ENCODE results near the gene SAP25.
"Not testable (repeated sequence)": the region's sequence is repeated elsewhere in the genome, so short reads cannot be mapped to it uniquely, and the experiment has no call there.

DNA sequence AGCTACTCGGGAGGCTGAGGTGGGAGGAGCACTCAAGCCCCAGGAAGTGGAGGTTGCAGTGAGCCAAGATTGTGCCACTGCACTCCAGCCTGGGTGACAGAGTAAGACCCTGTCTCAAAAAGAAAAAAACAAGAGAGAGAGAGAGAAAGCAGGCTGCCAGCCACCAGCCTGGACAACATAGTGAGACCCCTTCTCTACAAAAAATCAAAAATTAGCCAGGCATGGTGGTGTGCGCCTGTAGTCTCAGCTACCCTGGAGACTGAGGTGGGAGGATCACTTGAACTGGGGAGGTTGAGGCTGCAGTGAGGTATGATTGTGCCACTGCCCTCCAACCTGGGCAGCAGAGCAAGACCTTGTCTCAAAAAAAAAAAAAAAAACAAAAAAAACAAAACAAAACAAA, 37.0 kb downstream of the SAP25 start:
- TF ChIP-seq, protein P1, sequence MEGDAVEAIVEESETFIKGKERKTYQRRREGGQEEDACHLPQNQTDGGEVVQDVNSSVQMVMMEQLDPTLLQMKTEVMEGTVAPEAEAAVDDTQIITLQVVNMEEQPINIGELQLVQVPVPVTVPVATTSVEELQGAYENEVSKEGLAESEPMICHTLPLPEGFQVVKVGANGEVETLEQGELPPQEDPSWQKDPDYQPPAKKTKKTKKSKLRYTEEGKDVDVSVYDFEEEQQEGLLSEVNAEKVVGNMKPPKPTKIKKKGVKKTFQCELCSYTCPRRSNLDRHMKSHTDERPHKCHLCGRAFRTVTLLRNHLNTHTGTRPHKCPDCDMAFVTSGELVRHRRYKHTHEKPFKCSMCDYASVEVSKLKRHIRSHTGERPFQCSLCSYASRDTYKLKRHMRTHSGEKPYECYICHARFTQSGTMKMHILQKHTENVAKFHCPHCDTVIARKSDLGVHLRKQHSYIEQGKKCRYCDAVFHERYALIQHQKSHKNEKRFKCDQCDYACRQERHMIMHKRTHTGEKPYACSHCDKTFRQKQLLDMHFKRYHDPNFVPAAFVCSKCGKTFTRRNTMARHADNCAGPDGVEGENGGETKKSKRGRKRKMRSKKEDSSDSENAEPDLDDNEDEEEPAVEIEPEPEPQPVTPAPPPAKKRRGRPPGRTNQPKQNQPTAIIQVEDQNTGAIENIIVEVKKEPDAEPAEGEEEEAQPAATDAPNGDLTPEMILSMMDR (conservative IDR thresholded peaks at IDR 0.05; ENCODE audit: low read depth in 2 of 2): not testable (repeated sequence)
- TF ChIP-seq EZH2phosphoT487 (IDR thresholded peaks at IDR 0.05; ENCODE audit: unreplicated experiment); EZH2 (IDR thresholded peaks at IDR 0.05; ENCODE audit: low read depth, unreplicated experiment); STAT1 (IDR thresholded peaks at IDR 0.05; ENCODE audit: unreplicated experiment); JUNB (IDR thresholded peaks at IDR 0.05; ENCODE audit: unreplicated experiment); POLR2AphosphoS5 (IDR thresholded peaks at IDR 0.05; ENCODE audit: low read depth); CREB1 (CRISPR knock-in tag; IDR thresholded peaks at IDR 0.05; ENCODE audit: low read depth); NANOG (IDR thresholded peaks at IDR 0.05; ENCODE audit: borderline replicate concordance); ZNF114 (CRISPR knock-in tag; IDR thresholded peaks at IDR 0.05); ZNF331 (CRISPR knock-in tag; IDR thresholded peaks at IDR 0.05; ENCODE audit: low read depth): not testable (repeated sequence)
- TF ChIP-seq, protein P2, sequence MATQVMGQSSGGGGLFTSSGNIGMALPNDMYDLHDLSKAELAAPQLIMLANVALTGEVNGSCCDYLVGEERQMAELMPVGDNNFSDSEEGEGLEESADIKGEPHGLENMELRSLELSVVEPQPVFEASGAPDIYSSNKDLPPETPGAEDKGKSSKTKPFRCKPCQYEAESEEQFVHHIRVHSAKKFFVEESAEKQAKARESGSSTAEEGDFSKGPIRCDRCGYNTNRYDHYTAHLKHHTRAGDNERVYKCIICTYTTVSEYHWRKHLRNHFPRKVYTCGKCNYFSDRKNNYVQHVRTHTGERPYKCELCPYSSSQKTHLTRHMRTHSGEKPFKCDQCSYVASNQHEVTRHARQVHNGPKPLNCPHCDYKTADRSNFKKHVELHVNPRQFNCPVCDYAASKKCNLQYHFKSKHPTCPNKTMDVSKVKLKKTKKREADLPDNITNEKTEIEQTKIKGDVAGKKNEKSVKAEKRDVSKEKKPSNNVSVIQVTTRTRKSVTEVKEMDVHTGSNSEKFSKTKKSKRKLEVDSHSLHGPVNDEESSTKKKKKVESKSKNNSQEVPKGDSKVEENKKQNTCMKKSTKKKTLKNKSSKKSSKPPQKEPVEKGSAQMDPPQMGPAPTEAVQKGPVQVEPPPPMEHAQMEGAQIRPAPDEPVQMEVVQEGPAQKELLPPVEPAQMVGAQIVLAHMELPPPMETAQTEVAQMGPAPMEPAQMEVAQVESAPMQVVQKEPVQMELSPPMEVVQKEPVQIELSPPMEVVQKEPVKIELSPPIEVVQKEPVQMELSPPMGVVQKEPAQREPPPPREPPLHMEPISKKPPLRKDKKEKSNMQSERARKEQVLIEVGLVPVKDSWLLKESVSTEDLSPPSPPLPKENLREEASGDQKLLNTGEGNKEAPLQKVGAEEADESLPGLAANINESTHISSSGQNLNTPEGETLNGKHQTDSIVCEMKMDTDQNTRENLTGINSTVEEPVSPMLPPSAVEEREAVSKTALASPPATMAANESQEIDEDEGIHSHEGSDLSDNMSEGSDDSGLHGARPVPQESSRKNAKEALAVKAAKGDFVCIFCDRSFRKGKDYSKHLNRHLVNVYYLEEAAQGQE (IDR thresholded peaks at IDR 0.05; ENCODE audit: unreplicated experiment): not testable (repeated sequence)
- TF ChIP-seq, protein P3, sequence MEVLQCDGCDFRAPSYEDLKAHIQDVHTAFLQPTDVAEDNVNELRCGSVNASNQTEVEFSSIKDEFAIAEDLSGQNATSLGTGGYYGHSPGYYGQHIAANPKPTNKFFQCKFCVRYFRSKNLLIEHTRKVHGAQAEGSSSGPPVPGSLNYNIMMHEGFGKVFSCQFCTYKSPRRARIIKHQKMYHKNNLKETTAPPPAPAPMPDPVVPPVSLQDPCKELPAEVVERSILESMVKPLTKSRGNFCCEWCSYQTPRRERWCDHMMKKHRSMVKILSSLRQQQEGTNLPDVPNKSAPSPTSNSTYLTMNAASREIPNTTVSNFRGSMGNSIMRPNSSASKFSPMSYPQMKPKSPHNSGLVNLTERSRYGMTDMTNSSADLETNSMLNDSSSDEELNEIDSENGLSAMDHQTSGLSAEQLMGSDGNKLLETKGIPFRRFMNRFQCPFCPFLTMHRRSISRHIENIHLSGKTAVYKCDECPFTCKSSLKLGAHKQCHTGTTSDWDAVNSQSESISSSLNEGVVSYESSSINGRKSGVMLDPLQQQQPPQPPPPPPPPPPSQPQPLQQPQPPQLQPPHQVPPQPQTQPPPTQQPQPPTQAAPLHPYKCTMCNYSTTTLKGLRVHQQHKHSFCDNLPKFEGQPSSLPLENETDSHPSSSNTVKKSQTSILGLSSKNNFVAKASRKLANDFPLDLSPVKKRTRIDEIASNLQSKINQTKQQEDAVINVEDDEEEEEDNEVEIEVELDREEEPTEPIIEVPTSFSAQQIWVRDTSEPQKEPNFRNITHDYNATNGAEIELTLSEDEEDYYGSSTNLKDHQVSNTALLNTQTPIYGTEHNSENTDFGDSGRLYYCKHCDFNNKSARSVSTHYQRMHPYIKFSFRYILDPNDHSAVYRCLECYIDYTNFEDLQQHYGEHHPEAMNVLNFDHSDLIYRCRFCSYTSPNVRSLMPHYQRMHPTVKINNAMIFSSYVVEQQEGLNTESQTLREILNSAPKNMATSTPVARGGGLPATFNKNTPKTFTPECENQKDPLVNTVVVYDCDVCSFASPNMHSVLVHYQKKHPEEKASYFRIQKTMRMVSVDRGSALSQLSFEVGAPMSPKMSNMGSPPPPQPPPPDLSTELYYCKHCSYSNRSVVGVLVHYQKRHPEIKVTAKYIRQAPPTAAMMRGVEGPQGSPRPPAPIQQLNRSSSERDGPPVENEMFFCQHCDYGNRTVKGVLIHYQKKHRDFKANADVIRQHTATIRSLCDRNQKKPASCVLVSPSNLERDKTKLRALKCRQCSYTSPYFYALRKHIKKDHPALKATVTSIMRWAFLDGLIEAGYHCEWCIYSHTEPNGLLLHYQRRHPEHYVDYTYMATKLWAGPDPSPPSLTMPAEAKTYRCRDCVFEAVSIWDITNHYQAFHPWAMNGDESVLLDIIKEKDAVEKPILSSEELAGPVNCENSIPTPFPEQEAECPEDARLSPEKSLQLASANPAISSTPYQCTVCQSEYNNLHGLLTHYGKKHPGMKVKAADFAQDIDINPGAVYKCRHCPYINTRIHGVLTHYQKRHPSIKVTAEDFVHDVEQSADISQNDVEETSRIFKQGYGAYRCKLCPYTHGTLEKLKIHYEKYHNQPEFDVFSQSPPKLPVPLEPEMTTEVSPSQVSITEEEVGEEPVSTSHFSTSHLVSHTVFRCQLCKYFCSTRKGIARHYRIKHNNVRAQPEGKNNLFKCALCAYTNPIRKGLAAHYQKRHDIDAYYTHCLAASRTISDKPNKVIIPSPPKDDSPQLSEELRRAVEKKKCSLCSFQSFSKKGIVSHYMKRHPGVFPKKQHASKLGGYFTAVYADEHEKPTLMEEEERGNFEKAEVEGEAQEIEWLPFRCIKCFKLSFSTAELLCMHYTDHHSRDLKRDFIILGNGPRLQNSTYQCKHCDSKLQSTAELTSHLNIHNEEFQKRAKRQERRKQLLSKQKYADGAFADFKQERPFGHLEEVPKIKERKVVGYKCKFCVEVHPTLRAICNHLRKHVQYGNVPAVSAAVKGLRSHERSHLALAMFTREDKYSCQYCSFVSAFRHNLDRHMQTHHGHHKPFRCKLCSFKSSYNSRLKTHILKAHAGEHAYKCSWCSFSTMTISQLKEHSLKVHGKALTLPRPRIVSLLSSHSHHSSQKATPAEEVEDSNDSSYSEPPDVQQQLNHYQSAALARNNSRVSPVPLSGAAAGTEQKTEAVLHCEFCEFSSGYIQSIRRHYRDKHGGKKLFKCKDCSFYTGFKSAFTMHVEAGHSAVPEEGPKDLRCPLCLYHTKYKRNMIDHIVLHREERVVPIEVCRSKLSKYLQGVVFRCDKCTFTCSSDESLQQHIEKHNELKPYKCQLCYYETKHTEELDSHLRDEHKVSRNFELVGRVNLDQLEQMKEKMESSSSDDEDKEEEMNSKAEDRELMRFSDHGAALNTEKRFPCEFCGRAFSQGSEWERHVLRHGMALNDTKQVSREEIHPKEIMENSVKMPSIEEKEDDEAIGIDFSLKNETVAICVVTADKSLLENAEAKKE (CRISPR knock-in tag; IDR thresholded peaks at IDR 0.05): not testable (repeated sequence)
- TF ChIP-seq, protein P4, sequence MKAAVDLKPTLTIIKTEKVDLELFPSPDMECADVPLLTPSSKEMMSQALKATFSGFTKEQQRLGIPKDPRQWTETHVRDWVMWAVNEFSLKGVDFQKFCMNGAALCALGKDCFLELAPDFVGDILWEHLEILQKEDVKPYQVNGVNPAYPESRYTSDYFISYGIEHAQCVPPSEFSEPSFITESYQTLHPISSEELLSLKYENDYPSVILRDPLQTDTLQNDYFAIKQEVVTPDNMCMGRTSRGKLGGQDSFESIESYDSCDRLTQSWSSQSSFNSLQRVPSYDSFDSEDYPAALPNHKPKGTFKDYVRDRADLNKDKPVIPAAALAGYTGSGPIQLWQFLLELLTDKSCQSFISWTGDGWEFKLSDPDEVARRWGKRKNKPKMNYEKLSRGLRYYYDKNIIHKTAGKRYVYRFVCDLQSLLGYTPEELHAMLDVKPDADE (IDR thresholded peaks at IDR 0.05): not testable (repeated sequence)
